ENCODE results near the gene SLC9A9. TPM values are rescaled to one million over a fixed set of nuclear protein-coding genes. Genes with fewer than 3 reads are reported as not detected.
A peak's percentile ranks its signal among the peaks of the same experiment; 100 is the strongest.

Gene SLC9A9
- total and polyA plus RNA-seq, 9 of the 15 experiments (the other 6 are each of a cell fraction or from before 2014, with no cell fraction given), result 0.03 to 0.13 TPM; not detected in 7

DNA sequence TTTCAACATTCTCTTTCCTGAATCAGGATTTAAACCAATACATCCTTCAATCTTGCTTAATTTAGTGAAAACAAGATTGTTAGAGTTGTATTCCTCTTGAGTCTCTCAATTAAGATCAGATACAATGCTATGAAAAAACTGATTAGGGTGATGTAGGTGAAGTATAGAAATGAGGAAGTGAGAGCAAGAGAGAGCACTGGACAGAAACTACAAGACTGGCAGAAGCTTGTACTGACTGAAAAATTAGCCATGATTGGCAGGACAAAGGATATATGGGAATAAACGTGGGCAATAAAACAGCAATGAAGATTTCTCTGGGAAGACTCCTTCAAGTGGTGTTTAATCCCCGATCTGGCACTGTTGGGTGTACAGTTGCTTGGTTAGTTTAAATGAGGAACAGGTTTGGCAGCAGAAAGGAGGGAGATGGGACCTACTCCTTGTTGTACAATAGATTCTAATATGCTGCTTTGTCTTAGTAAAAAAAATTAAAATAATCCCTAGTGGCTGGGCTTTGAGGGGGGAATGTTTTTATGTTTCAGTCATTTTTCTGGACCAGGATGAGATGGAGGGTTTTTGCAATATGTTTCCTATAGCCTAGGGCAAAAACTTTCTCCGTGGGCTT lies 252.7 kb downstream of the SLC9A9 start:
- H4K20me1 ChIP-seq (replicated peaks; ENCODE audit: control insufficient read depth, insufficient read depth, low read length), result no peaks in the 10 kb centered on the region
- no peaks in the 10 kb centered on the region for H3K9me3 ChIP-seq (replicated peaks; ENCODE audit: control insufficient read depth, insufficient read depth, low read depth, low read length)
- no peaks in the 10 kb centered on the region for H3K9me1 ChIP-seq (ENCODE audit: control insufficient read depth, insufficient read depth, low read length)
- in situ Hi-C loops (cut with MboI), result no loop called here
- no peak for ATAC-seq
- POLR2A ChIA-PET, result no interaction called here
- H3K9ac ChIP-seq (ENCODE audit: insufficient read depth in 1 of 2, low read depth in 2 of 2, low read length in 2 of 2), result no peak overlapping the region
- no peak overlapping the region for H3K4me2 ChIP-seq (ENCODE audit: insufficient read depth, low read length)
- H3K4me3 ChIP-seq, result no peak overlapping the region
- intact Hi-C loops (cut with micrococcal nuclease), result no loop called here
- no peak for FAIRE-seq
- H3K27me3 ChIP-seq (ENCODE audit: control insufficient read depth in 2 of 2, insufficient read depth in 2 of 2, low read length in 2 of 2), result no peaks in the 10 kb centered on the region; a peak in 1 of 5 replicates
- DNase-seq (ENCODE audit: extremely low read depth in 1 of 4, low spot score in 3 of 4), result no peak
- 25% methylated on average over 3 of the region's 3 CpGs for WGBS (ENCODE audit: insufficient coverage, low coverage, missing lambda C conversion rate)
- no TSS peak for BruUV-seq (replicated peaks)
- no peak overlapping the region for H3K27ac ChIP-seq (ENCODE audit: extremely low read depth, low read depth, low read length)
- H2AFZ ChIP-seq (ENCODE audit: low read depth, low read length), result peak overlapping the region; percentile 14; the same call in 1 of the 2 replicates
- no peaks in the 10 kb centered on the region for H3K36me3 ChIP-seq (ENCODE audit: control insufficient read depth, insufficient read depth, low read length)
- CTCF ChIA-PET (ENCODE audit: low intra/inter-chr PET ratio), result no interaction called here
- H3K4me1 ChIP-seq (replicated peaks in 1 of 2; ENCODE audit: control insufficient read depth in 2 of 2, insufficient read depth in 2 of 2, low read length in 2 of 2), result peaks cover 6% of the 10 kb centered on the region in 2 experiments; a peak in 4 of 5 replicates
- H3K79me2 ChIP-seq (ENCODE audit: control insufficient read depth, insufficient read depth, low read length), result no peaks in the 10 kb centered on the region
- TF ChIP-seq, protein P1, sequence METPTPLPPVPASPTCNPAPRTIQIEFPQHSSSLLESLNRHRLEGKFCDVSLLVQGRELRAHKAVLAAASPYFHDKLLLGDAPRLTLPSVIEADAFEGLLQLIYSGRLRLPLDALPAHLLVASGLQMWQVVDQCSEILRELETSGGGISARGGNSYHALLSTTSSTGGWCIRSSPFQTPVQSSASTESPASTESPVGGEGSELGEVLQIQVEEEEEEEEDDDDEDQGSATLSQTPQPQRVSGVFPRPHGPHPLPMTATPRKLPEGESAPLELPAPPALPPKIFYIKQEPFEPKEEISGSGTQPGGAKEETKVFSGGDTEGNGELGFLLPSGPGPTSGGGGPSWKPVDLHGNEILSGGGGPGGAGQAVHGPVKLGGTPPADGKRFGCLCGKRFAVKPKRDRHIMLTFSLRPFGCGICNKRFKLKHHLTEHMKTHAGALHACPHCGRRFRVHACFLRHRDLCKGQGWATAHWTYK (CRISPR knock-in tag; IDR thresholded peaks at IDR 0.05), result no peak
- no peak for TF ChIP-seq STAT5B (CRISPR knock-in tag; IDR thresholded peaks at IDR 0.05)
- TF ChIP-seq DDX20 (tag; IDR thresholded peaks at IDR 0.05; ENCODE audit: low read depth), result no peak
- TF ChIP-seq NR2C2 (CRISPR knock-in tag; IDR thresholded peaks at IDR 0.05), result no peak
- TF ChIP-seq NR2C2 (tag; IDR thresholded peaks at IDR 0.05), result no peak
- TF ChIP-seq ZKSCAN8 (CRISPR knock-in tag; IDR thresholded peaks at IDR 0.05), result no peak
- TF ChIP-seq, protein P2, sequence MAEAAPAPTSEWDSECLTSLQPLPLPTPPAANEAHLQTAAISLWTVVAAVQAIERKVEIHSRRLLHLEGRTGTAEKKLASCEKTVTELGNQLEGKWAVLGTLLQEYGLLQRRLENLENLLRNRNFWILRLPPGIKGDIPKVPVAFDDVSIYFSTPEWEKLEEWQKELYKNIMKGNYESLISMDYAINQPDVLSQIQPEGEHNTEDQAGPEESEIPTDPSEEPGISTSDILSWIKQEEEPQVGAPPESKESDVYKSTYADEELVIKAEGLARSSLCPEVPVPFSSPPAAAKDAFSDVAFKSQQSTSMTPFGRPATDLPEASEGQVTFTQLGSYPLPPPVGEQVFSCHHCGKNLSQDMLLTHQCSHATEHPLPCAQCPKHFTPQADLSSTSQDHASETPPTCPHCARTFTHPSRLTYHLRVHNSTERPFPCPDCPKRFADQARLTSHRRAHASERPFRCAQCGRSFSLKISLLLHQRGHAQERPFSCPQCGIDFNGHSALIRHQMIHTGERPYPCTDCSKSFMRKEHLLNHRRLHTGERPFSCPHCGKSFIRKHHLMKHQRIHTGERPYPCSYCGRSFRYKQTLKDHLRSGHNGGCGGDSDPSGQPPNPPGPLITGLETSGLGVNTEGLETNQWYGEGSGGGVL (CRISPR knock-in tag; IDR thresholded peaks at IDR 0.05), result no peak
- TF ChIP-seq, protein P3, sequence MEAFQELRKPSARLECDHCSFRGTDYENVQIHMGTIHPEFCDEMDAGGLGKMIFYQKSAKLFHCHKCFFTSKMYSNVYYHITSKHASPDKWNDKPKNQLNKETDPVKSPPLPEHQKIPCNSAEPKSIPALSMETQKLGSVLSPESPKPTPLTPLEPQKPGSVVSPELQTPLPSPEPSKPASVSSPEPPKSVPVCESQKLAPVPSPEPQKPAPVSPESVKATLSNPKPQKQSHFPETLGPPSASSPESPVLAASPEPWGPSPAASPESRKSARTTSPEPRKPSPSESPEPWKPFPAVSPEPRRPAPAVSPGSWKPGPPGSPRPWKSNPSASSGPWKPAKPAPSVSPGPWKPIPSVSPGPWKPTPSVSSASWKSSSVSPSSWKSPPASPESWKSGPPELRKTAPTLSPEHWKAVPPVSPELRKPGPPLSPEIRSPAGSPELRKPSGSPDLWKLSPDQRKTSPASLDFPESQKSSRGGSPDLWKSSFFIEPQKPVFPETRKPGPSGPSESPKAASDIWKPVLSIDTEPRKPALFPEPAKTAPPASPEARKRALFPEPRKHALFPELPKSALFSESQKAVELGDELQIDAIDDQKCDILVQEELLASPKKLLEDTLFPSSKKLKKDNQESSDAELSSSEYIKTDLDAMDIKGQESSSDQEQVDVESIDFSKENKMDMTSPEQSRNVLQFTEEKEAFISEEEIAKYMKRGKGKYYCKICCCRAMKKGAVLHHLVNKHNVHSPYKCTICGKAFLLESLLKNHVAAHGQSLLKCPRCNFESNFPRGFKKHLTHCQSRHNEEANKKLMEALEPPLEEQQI (IDR thresholded peaks at IDR 0.05), result no peak
- TF ChIP-seq, protein P4, sequence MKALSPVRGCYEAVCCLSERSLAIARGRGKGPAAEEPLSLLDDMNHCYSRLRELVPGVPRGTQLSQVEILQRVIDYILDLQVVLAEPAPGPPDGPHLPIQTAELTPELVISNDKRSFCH (CRISPR knock-in tag; IDR thresholded peaks at IDR 0.05), result no peak
- TF ChIP-seq, protein P4 (tag; IDR thresholded peaks at IDR 0.05), result no peak
- no peak for TF ChIP-seq GTF2E2 (tag; IDR thresholded peaks at IDR 0.05)
- TF ChIP-seq HDAC6 (IDR thresholded peaks at IDR 0.05; ENCODE audit: low read depth, low read length), result no peak
- no peak for TF ChIP-seq ETS2 (tag; IDR thresholded peaks at IDR 0.05; ENCODE audit: borderline replicate concordance, poor library complexity, severe bottlenecking)
- no peak for TF ChIP-seq ZNF586 (CRISPR knock-in tag; conservative IDR thresholded peaks at IDR 0.05)
- TF ChIP-seq BDP1 (IDR thresholded peaks at IDR 0.05; ENCODE audit: insufficient read depth, insufficient read length), result no peak
- TF ChIP-seq GABPB2 (CRISPR knock-in tag; conservative IDR thresholded peaks at IDR 0.05), result no peak
